SKM-1 (cell line): ENCODE data around the gene PRPH.
A peak's percentile ranks its signal among the peaks of the same experiment; 100 is the strongest.
"Not testable (repeated sequence)": the region's sequence is repeated elsewhere in the genome, so short reads cannot be mapped to it uniquely, and the experiment has no call there.

Source experiments
- DNase-seq: peaks from one replicate; lab custom pipeline; 2025; ENCODE audit not compliant: unreplicated experiment; lab: John Stamatoyannopoulos, UW

The PRPH gene

DNA sequence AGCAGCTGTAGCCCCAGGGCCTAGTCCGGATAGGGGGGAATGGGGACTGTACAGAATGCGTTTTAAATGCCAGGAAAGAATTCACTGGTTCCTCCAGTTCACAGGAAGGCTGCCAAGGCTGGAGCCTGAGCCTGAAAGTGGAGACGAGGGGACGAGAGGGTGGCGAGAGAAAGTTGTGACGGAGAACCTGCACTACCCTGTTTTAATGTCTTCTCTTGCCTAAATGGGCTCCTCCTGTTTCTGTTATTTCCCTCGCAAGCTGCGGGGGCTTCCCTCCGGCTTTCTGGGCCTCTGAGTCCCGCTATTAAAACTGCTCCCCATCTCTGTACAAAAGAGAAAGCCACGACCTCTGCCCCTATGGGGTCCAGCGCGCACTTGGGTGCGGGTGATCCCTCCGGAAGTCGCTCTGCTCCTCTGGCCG is 37.5 kb downstream of the PRPH start:
- DNase-seq, result no peak

GRCh38 chr12:49332891-49333371 is 38.0 kb downstream of the PRPH start:
- DNase-seq, result no peak

DNA sequence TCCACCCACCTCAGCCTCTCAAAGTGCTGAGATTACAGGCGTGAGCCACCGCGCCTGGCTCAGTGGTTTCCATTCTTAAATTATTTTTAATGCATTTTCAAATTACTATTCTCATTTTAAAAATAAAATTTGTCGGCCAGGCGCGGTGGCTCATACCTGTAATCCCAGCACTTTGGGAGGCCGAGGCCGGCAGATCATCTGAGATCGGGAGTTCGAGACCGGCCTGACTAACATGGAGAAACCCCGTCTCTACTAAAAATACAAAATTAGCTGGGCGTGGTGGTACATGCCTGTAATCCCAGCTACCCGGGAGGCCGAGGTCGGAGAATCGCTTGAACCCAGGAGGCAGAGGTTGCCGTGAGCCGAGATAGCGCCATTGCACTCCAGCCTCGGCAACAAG is 38.8 kb downstream of the PRPH start:
- DNase-seq, result not testable (repeated sequence)

GRCh38 chr12:49334226-49334625 is 39.3 kb downstream of the PRPH start:
- no peak for DNase-seq

DNA sequence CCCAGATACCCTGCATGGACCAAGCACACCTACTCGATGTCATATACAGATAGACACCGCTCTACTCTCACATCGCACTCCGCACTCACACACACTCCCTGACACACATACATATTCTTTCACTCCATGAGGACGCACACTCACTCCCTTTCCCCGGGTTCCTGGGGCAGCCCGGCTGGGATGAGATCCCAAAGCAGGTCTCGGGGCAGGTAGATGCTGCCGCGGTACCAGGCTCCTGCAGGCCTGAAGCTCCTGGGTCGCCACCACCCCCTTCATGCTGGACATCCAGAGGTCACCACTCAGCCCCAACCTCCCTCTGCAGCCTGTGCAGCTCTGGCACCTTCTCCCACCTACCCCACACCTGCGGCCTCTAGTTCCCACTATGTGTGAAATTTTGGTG is 39.7 kb downstream of the PRPH start:
- no peak for DNase-seq

DNA sequence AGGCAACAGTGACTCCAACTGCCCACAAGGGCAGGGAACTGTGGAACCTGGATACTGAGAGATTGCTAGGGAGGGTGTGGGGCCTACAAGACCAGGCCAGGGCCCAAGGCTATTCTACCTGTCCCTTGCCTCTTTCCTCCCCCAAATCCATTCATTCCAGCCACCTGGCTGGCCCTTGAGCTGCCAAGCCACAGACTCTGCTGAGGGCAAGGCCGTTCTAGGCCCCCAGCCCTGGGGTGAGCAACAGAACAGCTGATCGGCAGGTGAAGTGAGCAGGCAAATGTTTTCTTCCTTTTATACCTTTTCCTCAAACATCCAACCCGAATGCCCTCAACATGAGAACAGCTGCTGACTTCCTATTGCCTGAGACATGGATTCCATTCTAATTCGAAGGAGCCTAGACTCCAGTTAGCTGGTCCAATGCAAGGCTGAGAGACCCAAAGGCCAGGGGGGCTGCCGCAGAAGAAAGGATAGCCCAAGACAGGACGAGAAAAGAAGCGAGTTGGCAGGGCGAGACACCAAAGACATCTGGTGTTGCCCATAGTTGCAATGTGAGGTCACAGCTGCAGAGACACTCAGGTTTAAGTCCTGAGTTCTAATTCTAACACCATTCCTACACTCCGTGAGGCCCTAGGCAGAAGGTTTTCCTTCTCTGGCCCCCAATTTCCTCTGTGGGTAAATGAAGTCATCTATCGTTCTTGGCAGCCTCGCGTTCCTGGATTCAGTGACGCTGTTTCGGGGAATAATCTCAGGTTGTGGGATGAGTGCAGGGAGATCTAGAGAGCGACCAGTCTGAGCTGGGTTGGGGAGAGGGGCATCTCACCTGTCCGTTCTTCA is 40.4 kb downstream of the PRPH start:
- no peak for DNase-seq

DNA sequence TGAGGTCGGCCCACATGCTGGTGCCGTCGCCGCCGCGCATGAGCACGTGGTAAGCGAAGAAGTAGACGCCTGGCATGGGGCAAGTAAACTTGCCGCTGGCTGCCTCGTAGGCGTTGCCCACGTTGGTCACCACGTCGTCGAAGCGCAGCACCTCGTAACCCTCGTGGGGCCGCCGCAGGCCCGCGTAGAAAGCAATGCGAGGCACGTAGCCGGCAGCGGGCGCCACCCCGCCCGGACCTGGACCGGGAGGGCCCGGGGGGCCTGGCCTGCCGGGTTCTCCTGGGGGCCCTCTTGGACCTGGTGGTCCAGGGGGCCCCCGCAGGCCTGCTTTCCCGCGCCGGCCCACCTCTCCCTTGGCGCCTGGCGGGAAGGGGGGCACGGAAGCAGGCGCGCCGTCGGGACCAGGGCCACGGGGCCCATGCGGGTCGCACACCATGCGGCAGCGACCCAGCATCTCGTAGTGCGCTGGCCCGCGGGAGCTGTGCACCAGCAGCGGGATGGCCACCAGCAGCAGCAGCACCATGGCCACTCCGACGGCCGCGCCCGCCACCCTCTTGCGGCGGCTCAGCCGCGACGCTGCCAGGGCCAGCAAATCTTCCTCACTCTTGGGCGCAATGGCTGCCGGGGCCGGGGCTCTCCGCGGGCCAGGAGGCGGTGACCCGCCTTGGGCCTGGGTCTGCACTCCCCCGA is 41.2 kb downstream of the PRPH start:
- no peak for DNase-seq

- peak; percentile 25 for DNase-seq
Measured at GRCh38 chr12:49336645-49337584, 42.0 kb downstream of the PRPH start, which contains the start of gene C1QL4. Gene C1QL4, minus strand, starts transcription at chr12:49337188. Its CDS starts 711 bp downstream, at chr12:49336477.

- DNase-seq, result no peak
Measured at GRCh38 chr12:49338830-49339463, 44.0 kb downstream of the PRPH start.

GRCh38 chr12:49339464-49339861 is 44.5 kb downstream of the PRPH start:
- no peak for DNase-seq

- no peak for DNase-seq
Measured at GRCh38 chr12:49340095-49340870, 45.3 kb downstream of the PRPH start.

DNA sequence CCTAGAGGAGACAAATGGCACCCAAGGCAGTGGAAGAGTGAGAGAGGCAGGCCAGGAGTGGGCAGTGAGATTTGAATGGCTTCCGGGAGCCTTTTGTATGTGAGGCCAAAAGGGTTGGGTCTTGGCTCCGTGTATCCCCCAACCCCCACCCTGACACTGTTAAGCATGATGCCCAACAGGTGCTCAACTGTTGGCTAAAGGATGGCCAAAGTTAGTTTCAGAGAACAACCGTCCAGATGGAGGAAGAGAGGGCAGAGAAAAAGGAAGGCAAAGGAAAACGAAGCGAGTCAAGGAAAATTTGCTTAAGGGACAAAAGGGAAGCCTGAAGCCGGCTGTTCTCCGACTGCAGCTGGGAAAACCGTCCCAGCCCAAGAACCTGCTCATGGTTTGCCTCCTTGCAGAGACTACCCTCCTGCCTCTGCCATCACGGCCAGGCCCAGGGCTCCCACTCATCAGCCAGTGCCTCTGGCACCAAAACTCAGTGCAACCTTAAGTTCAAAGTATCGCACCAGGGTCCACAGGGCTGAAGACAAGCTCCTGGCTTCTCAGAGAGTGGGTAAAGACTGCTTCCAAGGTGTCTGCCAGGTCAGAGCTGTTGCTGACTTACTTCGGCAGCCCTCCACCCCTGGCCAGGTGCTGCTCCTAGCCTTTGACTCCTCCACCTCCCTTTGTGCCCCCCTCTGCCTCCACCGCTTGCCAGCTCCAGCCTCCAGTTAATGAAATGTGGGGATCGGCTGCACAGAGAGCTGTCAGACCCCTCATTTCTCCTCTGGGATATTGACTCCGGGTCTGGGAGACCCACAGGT is 46.2 kb downstream of the PRPH start:
- DNase-seq, result no peak

DNA sequence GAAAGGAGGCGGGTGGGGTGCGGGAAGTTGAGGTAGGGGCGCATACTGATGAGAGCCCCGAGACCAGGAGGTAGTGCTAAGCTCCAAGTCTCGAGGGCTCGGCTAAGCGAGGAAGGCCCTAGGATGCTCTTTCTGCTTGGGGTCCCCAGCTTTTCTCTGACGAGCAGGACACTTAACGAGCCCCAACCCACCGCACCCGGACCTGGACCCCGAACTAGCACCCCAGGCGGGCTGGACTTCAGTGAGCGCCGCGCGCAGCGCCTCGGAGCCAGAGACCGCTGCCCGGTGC is 46.8 kb downstream of the PRPH start:
- DNase-seq, result no peak

DNA sequence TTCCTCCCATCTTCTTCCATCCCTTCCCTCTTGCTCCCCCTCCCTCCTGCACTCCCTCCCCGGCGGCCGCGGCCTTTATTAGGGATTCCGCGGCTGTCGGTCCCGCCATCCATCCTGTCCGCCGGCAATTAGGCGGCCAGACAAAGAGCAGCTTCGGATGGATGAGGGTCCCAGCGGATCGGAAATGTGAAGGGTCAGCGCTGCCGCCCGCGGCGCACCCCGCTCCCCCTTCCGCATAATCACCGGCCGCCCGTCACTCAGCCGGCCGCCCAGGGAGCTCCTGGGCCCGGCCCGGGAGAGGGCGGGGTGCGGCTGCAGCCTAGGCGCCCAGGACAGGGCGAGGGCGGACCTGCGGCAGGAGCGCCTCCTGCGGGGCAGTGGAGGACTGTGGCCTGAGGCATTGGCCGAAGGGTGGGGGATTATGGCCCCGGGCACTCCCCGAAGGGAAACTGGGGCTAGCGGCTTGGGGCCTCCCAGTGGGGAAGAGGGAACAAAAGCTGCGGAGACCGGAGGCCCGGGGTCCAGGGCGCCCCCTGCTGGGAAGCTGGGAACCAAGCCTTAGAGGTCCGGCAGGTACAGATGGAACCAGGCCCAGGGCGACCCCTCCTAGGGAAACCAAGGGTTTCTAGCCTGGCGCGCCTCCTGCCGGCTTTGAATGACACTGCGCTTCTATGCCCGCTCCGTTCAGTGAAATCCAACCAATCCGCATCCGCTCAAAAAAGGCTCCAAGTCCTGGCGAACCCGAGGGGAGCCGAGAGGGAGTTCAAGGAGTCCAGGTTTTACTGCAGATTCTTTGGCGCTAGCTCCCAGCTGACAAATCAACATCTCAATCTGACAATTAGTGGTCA is 47.3 kb downstream of the PRPH start:
- DNase-seq, result peak; percentile 52

- DNase-seq, result no peak
Measured at GRCh38 chr12:49342914-49343731, 48.2 kb downstream of the PRPH start.

GRCh38 chr12:49344486-49345050 is 49.6 kb downstream of the PRPH start:
- no peak for DNase-seq
